HuH-7 (cell line): ENCODE measurements around the gene E2F7.

Experiments used
- DNase-seq: peaks from one replicate; pipeline ENCODE4 v3.0.0; 2011; ENCODE audit warnings: low spot score

The E2F7 gene

GRCh38 chr12:77064896-77065360, 441 bp downstream of the E2F7 start:
- DNase-seq, result peak; percentile 33

DNA sequence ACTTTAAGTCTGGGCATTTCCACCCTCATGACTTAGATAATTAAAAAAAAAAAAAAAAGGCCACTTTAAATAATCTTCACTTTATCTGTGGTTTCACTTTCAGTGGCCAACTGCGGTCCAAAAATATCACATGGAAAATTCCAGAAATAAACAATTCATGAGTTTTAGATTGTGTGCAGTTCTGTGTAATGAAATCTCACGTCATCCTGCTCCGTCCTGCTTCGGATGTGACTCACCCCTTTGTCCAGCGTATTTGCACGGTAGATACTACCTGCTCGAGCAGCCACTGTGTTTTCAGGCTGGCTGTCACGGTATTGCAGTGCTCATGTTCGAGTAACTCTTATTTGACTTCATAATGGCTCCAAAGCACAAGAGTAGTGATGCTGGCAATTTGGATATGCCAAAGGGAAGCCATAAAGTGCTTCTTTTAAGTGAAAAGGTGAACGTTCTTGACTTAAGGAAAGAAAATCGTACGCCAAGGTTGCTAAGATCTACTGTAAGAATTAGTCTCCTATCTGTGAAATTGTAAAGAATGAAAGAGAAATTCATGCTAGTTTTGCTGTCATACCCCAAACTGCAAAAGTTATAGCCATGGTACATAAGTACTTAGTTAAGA, 2.4 kb downstream of the E2F7 start:
- DNase-seq, result no peak

- DNase-seq, result no peak
These were observed 3.0 kb downstream of the E2F7 start for GRCh38 chr12:77062396-77062795.

- no peak for DNase-seq
These were observed 4.5 kb downstream of the E2F7 start for GRCh38 chr12:77060883-77061240.

GRCh38 chr12:77060136-77060882, 5.1 kb downstream of the E2F7 start:
- no peak for DNase-seq

GRCh38 chr12:77058740-77059139, 6.6 kb downstream of the E2F7 start:
- no peak for DNase-seq

DNA sequence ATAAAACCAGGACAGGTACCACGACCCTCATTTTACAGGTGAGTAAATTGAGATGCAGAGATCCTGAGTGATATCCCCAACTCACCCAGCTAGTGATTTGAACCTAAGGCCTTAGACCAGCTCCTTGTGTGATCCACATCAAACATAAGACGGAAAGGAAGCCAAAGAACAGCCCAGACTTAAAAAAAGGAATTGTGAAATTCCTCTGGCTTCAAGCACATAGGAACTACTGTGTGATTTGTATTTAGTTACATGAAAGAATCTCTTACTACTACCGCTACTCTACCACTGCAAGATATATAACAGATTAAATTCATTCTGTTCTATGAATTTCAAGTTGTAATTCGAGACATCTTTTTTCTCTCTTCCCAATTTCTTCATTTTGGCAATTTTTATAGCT, 10.5 kb downstream of the E2F7 start:
- DNase-seq, result no peak

DNA sequence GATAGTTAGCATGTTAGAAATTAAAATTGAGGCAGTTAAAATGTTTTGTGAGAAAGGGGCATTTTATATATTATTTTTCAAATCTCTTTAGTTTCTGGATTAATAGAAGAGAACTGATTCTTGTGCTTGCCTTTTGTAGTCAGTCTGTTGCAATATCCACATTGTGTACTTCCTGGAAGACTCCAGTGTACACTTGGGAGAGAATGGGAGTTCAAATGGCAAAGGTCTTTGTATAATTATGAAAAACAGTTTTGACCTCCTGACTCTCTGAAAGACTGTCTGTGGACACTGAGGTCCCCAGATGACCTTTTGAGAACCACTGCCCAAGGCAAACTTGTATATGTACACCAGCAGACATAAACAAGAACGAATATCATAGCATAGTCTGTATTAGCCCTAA, 12.1 kb downstream of the E2F7 start:
- no peak for DNase-seq

- peak; percentile 31 for DNase-seq
These were observed 15.5 kb downstream of the E2F7 start for GRCh38 chr12:77049767-77050353.

GRCh38 chr12:77047341-77048109, 17.8 kb downstream of the E2F7 start:
- no peak for DNase-seq

GRCh38 chr12:77046468-77046867, 18.9 kb downstream of the E2F7 start:
- DNase-seq, result no peak

DNA sequence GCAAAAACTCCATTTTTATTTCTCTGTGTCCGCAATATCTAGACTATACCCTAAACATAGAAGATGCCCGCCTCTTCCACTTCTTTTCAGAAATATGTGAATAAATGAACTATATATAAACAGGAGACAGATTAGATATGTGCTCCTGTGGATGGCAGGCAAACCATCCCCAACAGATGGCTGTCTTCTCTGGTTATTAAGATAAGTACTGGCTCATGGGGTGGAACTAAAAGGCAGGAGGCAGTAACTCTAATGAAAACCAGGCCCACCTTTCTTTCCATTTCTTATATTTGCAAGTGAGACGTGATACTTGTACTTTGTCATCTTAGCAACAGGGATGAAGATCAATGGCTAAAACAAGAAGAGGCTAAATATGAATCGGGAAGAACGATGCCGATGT, 20.2 kb downstream of the E2F7 start:
- no peak for DNase-seq

DNA sequence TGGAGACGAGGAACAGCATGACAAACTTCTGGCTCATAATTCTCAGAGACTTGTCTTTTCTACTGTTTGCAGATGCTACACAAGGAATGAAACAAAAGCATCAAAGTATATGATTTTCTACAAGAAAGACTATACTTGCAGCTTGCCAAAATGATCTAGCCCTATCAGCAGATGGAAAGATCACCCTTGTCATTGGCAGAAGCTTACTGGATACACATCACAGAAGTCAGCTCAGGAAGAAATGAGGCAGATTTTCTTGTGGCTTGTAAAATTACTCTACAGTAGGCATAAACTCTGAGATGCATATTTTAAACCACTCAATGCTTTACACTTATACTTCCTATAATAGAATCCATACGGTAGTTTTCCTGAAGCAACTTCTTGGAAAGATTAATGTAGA, 20.6 kb downstream of the E2F7 start:
- DNase-seq, result no peak

GRCh38 chr12:77042833-77043232, 22.5 kb downstream of the E2F7 start:
- DNase-seq, result no peak

GRCh38 chr12:77040231-77040630, 25.1 kb downstream of the E2F7 start:
- no peak for DNase-seq

DNA sequence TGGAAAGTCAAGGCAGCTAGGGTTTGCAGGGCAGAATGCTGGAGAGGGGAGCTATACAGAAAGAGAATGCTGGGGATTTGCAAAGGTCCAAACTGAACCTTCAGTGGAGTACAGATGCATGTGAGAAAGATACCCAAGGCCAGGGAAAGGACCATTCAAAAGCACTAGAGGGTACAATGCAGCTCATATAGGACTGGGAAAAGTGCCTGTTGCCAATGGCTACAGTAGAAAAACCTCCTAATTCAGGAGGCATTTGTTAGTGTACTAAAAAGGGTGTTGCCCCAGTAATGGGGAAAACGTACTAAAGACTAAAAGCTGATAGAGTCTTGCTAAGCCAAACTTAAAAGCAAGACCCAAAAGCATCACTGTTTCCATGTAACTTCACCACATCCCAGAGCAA, 30.1 kb downstream of the E2F7 start:
- no peak for DNase-seq

GRCh38 chr12:77033658-77034536, 31.5 kb downstream of the E2F7 start:
- DNase-seq, result no peak

- no peak for DNase-seq
These were observed 33.0 kb downstream of the E2F7 start for GRCh38 chr12:77032406-77032805.

DNA sequence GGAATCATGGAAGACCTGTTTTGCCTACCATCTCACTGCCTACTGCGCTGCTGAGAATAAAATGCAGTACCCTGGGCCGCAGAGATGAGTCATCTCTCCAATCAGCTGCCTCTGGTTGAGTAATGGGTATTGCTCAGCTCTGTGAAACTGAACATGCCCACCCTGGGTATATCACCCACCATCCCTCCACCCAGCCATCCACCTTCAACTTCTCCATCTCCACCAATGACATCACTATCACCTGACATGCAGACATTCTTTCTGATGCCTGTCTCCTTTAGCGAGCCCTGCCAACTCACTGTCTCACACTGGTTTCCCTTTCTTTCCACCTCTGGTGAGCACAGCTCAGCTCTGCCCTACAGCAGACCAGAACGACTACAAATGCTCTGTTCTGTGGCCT, 33.6 kb downstream of the E2F7 start:
- DNase-seq, result no peak

- DNase-seq, result no peak
These were observed 39.5 kb downstream of the E2F7 start for GRCh38 chr12:77025782-77026314.

- no peak for DNase-seq
These were observed 41.9 kb downstream of the E2F7 start for GRCh38 chr12:77023501-77023900.

DNA sequence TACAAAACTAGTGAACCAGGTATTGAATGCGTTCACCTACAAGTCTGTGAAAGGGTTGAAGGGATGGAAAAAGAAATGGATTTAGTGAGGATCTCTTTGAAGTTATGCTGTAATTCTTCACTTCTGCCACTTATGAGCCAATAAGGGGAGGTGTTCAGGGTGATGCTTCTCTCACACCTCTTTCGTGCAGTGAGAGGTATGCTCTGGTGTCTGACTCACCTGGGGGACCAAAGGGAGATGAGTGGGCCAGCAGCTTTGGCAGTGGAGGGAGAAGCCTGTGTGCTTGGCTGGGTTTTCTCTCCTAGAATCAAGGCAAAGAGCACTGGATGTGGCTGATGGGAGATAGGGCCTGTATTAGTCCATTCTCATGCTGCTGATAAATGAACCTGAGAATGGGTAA, 45.4 kb downstream of the E2F7 start:
- DNase-seq, result no peak
